ENCODE measurements around the gene GRB14. TPM values are rescaled to one million over a fixed set of nuclear protein-coding genes. Genes with fewer than 3 reads are reported as not detected.

The GRB14 gene
- total RNA-seq, 1 experiment from 2014 or later, result 18.4 TPM

GRCh38 chr2:164593959-164594358, 27.3 kb downstream of the GRB14 start:
- no TSS peak for BruUV-seq (replicated peaks)
- intact Hi-C loops (cut with micrococcal nuclease; ENCODE audit: unreplicated experiment), result no loop called here
- no peak for DNase-seq
- H3K27ac Mint-ChIP-seq (ENCODE audit: unreplicated experiment), result no peak overlapping the region
- H3K36me3 Mint-ChIP-seq (ENCODE audit: insufficient read depth, unreplicated experiment), result no peaks in the 10 kb centered on the region
- TF ChIP-seq CTCF (IDR thresholded peaks at IDR 0.05; ENCODE audit: unreplicated experiment), result no peak
- no peak overlapping the region for H3K4me3 Mint-ChIP-seq (ENCODE audit: low read depth, unreplicated experiment)
- H3K4me1 Mint-ChIP-seq (ENCODE audit: low read depth, unreplicated experiment), result peaks cover 21% of the 10 kb centered on the region
- no peaks in the 10 kb centered on the region for H3K27me3 Mint-ChIP-seq (ENCODE audit: unreplicated experiment)
- peaks cover 3% of the 10 kb centered on the region for H3K9me3 Mint-ChIP-seq (ENCODE audit: low read depth, unreplicated experiment)
- CTCF ChIA-PET, result interaction anchor here (0.5 kb wide), 1 partner anchor 20 kb away, joined by 3 read pairs; no protein-coding TSS in a partner anchor

GRCh38 chr2:164593541-164593940, 27.7 kb downstream of the GRB14 start:
- H3K9me3 Mint-ChIP-seq (ENCODE audit: low read depth, unreplicated experiment), result peaks cover 3% of the 10 kb centered on the region
- no TSS peak for BruUV-seq (replicated peaks)
- no peak for TF ChIP-seq CTCF (IDR thresholded peaks at IDR 0.05; ENCODE audit: unreplicated experiment)
- no peak overlapping the region for H3K27ac Mint-ChIP-seq (ENCODE audit: unreplicated experiment)
- no peaks in the 10 kb centered on the region for H3K36me3 Mint-ChIP-seq (ENCODE audit: insufficient read depth, unreplicated experiment)
- intact Hi-C loops (cut with micrococcal nuclease; ENCODE audit: unreplicated experiment), result no loop called here
- H3K4me1 Mint-ChIP-seq (ENCODE audit: low read depth, unreplicated experiment), result peaks cover 22% of the 10 kb centered on the region
- CTCF ChIA-PET, result no interaction called here
- H3K27me3 Mint-ChIP-seq (ENCODE audit: unreplicated experiment), result no peaks in the 10 kb centered on the region
- DNase-seq, result no peak
- H3K4me3 Mint-ChIP-seq (ENCODE audit: low read depth, unreplicated experiment), result no peak overlapping the region

GRCh38 chr2:164589522-164589921, 31.8 kb downstream of the GRB14 start:
- no peak overlapping the region for H3K27ac Mint-ChIP-seq (ENCODE audit: unreplicated experiment)
- H3K4me1 Mint-ChIP-seq (ENCODE audit: low read depth, unreplicated experiment), result peaks cover 12% of the 10 kb centered on the region
- H3K27me3 Mint-ChIP-seq (ENCODE audit: unreplicated experiment), result no peaks in the 10 kb centered on the region
- peaks cover 3% of the 10 kb centered on the region for H3K9me3 Mint-ChIP-seq (ENCODE audit: low read depth, unreplicated experiment)
- no TSS peak for BruUV-seq (replicated peaks)
- DNase-seq, result no peak
- no peaks in the 10 kb centered on the region for H3K36me3 Mint-ChIP-seq (ENCODE audit: insufficient read depth, unreplicated experiment)
- CTCF ChIA-PET, result no interaction called here
- H3K4me3 Mint-ChIP-seq (ENCODE audit: low read depth, unreplicated experiment), result no peak overlapping the region
- intact Hi-C loops (cut with micrococcal nuclease; ENCODE audit: unreplicated experiment), result no loop called here
- TF ChIP-seq CTCF (IDR thresholded peaks at IDR 0.05; ENCODE audit: unreplicated experiment), result no peak

- H3K9me3 Mint-ChIP-seq (ENCODE audit: low read depth, unreplicated experiment), result no peaks in the 10 kb centered on the region
- H3K27me3 Mint-ChIP-seq (ENCODE audit: unreplicated experiment), result no peaks in the 10 kb centered on the region
- no peak for DNase-seq
- no peak overlapping the region for H3K27ac Mint-ChIP-seq (ENCODE audit: unreplicated experiment)
- no peaks in the 10 kb centered on the region for H3K36me3 Mint-ChIP-seq (ENCODE audit: insufficient read depth, unreplicated experiment)
- no peaks in the 10 kb centered on the region for H3K4me1 Mint-ChIP-seq (ENCODE audit: low read depth, unreplicated experiment)
- CTCF ChIA-PET, result no interaction called here
- intact Hi-C loops (cut with micrococcal nuclease; ENCODE audit: unreplicated experiment), result no loop called here
- no peak for TF ChIP-seq CTCF (IDR thresholded peaks at IDR 0.05; ENCODE audit: unreplicated experiment)
- BruUV-seq (replicated peaks), result no TSS peak
- no peak overlapping the region for H3K4me3 Mint-ChIP-seq (ENCODE audit: low read depth, unreplicated experiment)
Measured at GRCh38 chr2:164581050-164581449, 40.2 kb downstream of the GRB14 start.
